BLaER1 treated with 17β-estradiol and CSF1 and Interleukin-3, amounts not matched to agents 10 nM and 100 nM (cell line): ENCODE results near the gene LRRC45.

Experiments used
- H3K27ac ChIP-seq, 11 experiments: shearing (Covaris generic); formaldehyde crosslinking; 2 replicates each; pipeline ENCODE4 v1.8.1; 2022
- H3K27me3 ChIP-seq, 11 experiments: shearing (Covaris generic); formaldehyde crosslinking; 2 replicates each; pipeline ENCODE4 v1.8.1; 2022
- H3K36me3 ChIP-seq, 11 experiments: shearing (Covaris generic); formaldehyde crosslinking; 2 replicates each; pipeline ENCODE4 v1.8.1; 2022
- H3K4me1 ChIP-seq, 10 experiments: shearing (Covaris generic); formaldehyde crosslinking; 2 replicates each; pipeline ENCODE4 v1.8.1; 2022
- H3K4me2 ChIP-seq, 11 experiments: shearing (Covaris generic); formaldehyde crosslinking; 2 replicates each; pipeline ENCODE4 v1.8.1; 2022
- H3K4me3 ChIP-seq, 10 experiments: shearing (Covaris generic); formaldehyde crosslinking; 2 replicates each; pipeline ENCODE4 v1.8.1; 2022
- H3K9ac ChIP-seq, 11 experiments: shearing (Covaris generic); formaldehyde crosslinking; 2 replicates each; pipeline ENCODE4 v1.8.1; 2022
- H3K9me3 ChIP-seq, 11 experiments: shearing (Covaris generic); formaldehyde crosslinking; replicated peaks in 1 of 11; 2 replicates each; pipeline ENCODE4 v1.8.1; 2022
- H4K20me1 ChIP-seq, 11 experiments: shearing (Covaris generic); formaldehyde crosslinking; 2 replicates each; pipeline ENCODE4 v1.8.1; 2022
- Cebpa-rat ChIP-seq, 11 experiments: shearing (Covaris generic); IDR thresholded peaks; 2 replicates each; pipeline ENCODE4 v1.8.1; 2022

The LRRC45 gene

GRCh38 chr17:81998212-81998611 is 24.9 kb upstream of the LRRC45 start:
- peak overlapping the region in 6 of 11 experiments; percentile 84 to 99 (median 94); a peak in 10 of 22 replicates for H3K4me2 ChIP-seq
- peaks cover 25 to 64% (median 55%) of the 10 kb centered on the region in 10 experiments for H3K4me1 ChIP-seq
- no peak for TF ChIP-seq Cebpa-rat (IDR thresholded peaks at IDR 0.05)
- peaks cover 0 to 35% (median 0%) of the 10 kb centered on the region in 11 experiments; a peak in 12 of 22 replicates for H3K27me3 ChIP-seq
- H3K27ac ChIP-seq, result no peak overlapping the region
- no peak overlapping the region for H3K9ac ChIP-seq
- peaks cover 41 to 86% (median 61%) of the 10 kb centered on the region in 11 experiments; a peak in 21 of 22 replicates for H4K20me1 ChIP-seq
- H3K4me3 ChIP-seq, result no peak overlapping the region
- H3K9me3 ChIP-seq, result no peaks in the 10 kb centered on the region
- H3K36me3 ChIP-seq, result peaks cover 0 to 28% (median 8%) of the 10 kb centered on the region in 11 experiments; a peak in 10 of 22 replicates

- H3K9me3 ChIP-seq, result no peaks in the 10 kb centered on the region
- H3K36me3 ChIP-seq, result peaks cover 0 to 22% (median 8%) of the 10 kb centered on the region in 11 experiments; a peak in 10 of 22 replicates
- H3K27ac ChIP-seq, result no peak overlapping the region
- H3K4me2 ChIP-seq, result peak overlapping the region in 9 of 11 experiments; percentile 31 to 99 (median 88); a peak in 16 of 22 replicates
- H3K4me3 ChIP-seq, result no peak overlapping the region
- no peak for TF ChIP-seq Cebpa-rat (IDR thresholded peaks at IDR 0.05)
- peaks cover 42 to 86% (median 62%) of the 10 kb centered on the region in 11 experiments; a peak in 21 of 22 replicates for H4K20me1 ChIP-seq
- H3K4me1 ChIP-seq, result peaks cover 31 to 65% (median 60%) of the 10 kb centered on the region in 10 experiments
- peaks cover 0 to 37% (median 0%) of the 10 kb centered on the region in 11 experiments; a peak in 12 of 22 replicates for H3K27me3 ChIP-seq
- peak overlapping the region in 2 of 11 experiments; percentile 0 to 18; a peak in 1 of 22 replicates for H3K9ac ChIP-seq
Observed at GRCh38 chr17:81998691-81999438, 24.2 kb upstream of the LRRC45 start.

GRCh38 chr17:81999587-81999975 is 23.5 kb upstream of the LRRC45 start:
- Histone ChIP-seq H3K9me3 (no peaks in the 10 kb centered on the region), H3K9ac (no peak overlapping the region), H3K27me3 (peaks cover 0 to 43% (median 0%) of the 10 kb centered on the region in 11 experiments; a peak in 12 of 22 replicates), H4K20me1 (peaks cover 43 to 86% (median 62%) of the 10 kb centered on the region in 11 experiments; a peak in 21 of 22 replicates), H3K4me2 (peak overlapping the region in 10 of 11 experiments; percentile 62 to 99 (median 86); a peak in 18 of 22 replicates), H3K27ac (no peak overlapping the region), H3K36me3 (peaks cover 0 to 15% (median 5%) of the 10 kb centered on the region in 11 experiments; a peak in 10 of 22 replicates), H3K4me1 (peaks cover 38 to 68% (median 65%) of the 10 kb centered on the region in 10 experiments), H3K4me3 (no peak overlapping the region)
- TF ChIP-seq Cebpa-rat (IDR thresholded peaks at IDR 0.05), result no peak

GRCh38 chr17:81999976-82000802 is 22.9 kb upstream of the LRRC45 start:
- Histone ChIP-seq H3K27ac (no peak overlapping the region), H4K20me1 (peaks cover 47 to 86% (median 67%) of the 10 kb centered on the region in 11 experiments; a peak in 21 of 22 replicates), H3K36me3 (peaks cover 0 to 15% (median 4%) of the 10 kb centered on the region in 11 experiments; a peak in 10 of 22 replicates), H3K9ac (peak overlapping the region in 8 of 11 experiments; percentile 30 to 74 (median 41); a peak in 14 of 22 replicates), H3K4me1 (peaks cover 44 to 74% (median 72%) of the 10 kb centered on the region in 10 experiments), H3K27me3 (peaks cover 0 to 46% (median 0%) of the 10 kb centered on the region in 11 experiments; a peak in 12 of 22 replicates), H3K4me2 (peak overlapping the region; percentile 62 to 99 (median 84)), H3K9me3 (no peaks in the 10 kb centered on the region), H3K4me3 (no peak overlapping the region)
- no peak for TF ChIP-seq Cebpa-rat (IDR thresholded peaks at IDR 0.05)

GRCh38 chr17:82000803-82001570 is 22.1 kb upstream of the LRRC45 start:
- peaks cover 0 to 15% (median 4%) of the 10 kb centered on the region in 11 experiments; a peak in 10 of 22 replicates for H3K36me3 ChIP-seq
- H3K4me2 ChIP-seq, result peak overlapping the region; percentile 62 to 99 (median 84)
- peaks cover 55 to 86% (median 70%) of the 10 kb centered on the region in 11 experiments; a peak in 21 of 22 replicates for H4K20me1 ChIP-seq
- no peaks in the 10 kb centered on the region for H3K9me3 ChIP-seq
- peaks cover 47 to 81% (median 79%) of the 10 kb centered on the region in 10 experiments for H3K4me1 ChIP-seq
- TF ChIP-seq Cebpa-rat (IDR thresholded peaks at IDR 0.05), result no peak
- H3K4me3 ChIP-seq, result peak overlapping the region in 4 of 10 experiments; percentile 4 to 44 (median 30); a peak in 7 of 20 replicates
- H3K27ac ChIP-seq, result no peak overlapping the region
- H3K9ac ChIP-seq, result peak overlapping the region in 9 of 11 experiments; percentile 22 to 74 (median 41); a peak in 15 of 22 replicates
- H3K27me3 ChIP-seq, result peaks cover 0 to 46% (median 0%) of the 10 kb centered on the region in 11 experiments; a peak in 12 of 22 replicates

GRCh38 chr17:82001571-82002056 is 21.5 kb upstream of the LRRC45 start:
- Histone ChIP-seq H3K4me2 (peak overlapping the region; percentile 62 to 99 (median 84)), H3K9me3 (no peaks in the 10 kb centered on the region), H3K27ac (no peak overlapping the region), H4K20me1 (peaks cover 59 to 87% (median 76%) of the 10 kb centered on the region in 11 experiments; a peak in 21 of 22 replicates), H3K4me3 (peak overlapping the region in 1 of 10 experiments; percentile 35; a peak in 4 of 20 replicates), H3K27me3 (peaks cover 0 to 50% (median 0%) of the 10 kb centered on the region in 11 experiments; a peak in 12 of 22 replicates), H3K36me3 (peaks cover 0 to 11% (median 4%) of the 10 kb centered on the region in 11 experiments; a peak in 10 of 22 replicates), H3K4me1 (peaks cover 47 to 86% (median 80%) of the 10 kb centered on the region in 10 experiments), H3K9ac (peak overlapping the region in 7 of 11 experiments; percentile 22 to 74 (median 41); a peak in 4 of 22 replicates)
- TF ChIP-seq Cebpa-rat (IDR thresholded peaks at IDR 0.05), result no peak
